ENCODE data around the gene AHI1. TPM values are rescaled to one million over a fixed set of nuclear protein-coding genes. Genes with fewer than 3 reads are reported as not detected.

The AHI1 gene
- total and polyA plus RNA-seq, 12 donors: 4.1 to 19.8 (median 11.9) TPM

GRCh38 chr6:135319819-135320218 lies 177.7 kb downstream of the AHI1 start:
- no peak for ATAC-seq
- DNase-seq: no peak
- intact Hi-C loops (cut with DNase I): no loop called here
- Histone ChIP-seq H3K4me1 (peaks cover 0 to 10% (median 0%) of the 10 kb centered on the region in 9 donors), H3K4me3 (no peak overlapping the region), H3K36me3 (peaks cover 0 to 22% (median 0%) of the 10 kb centered on the region in 9 donors), H3K9me3 (no peaks in the 10 kb centered on the region), H3K27ac (no peak overlapping the region), H3K27me3 (no peaks in the 10 kb centered on the region)
- no peak for TF ChIP-seq CTCF (IDR thresholded peaks at IDR 0.05)
- 77 to 87% methylated on average over 2 of the region's 2 CpGs for WGBS, 2 donors

GRCh38 chr6:135318738-135319469 lies 178.6 kb downstream of the AHI1 start:
- Histone ChIP-seq H3K36me3 (peaks cover 0 to 31% (median 0%) of the 10 kb centered on the region in 9 donors), H3K9me3 (no peaks in the 10 kb centered on the region), H3K4me3 (no peak overlapping the region), H3K27ac (no peak overlapping the region), H3K4me1 (peaks cover 0 to 7% (median 0%) of the 10 kb centered on the region in 9 donors), H3K27me3 (no peaks in the 10 kb centered on the region)
- ATAC-seq (no peak), DNase-seq (no peak)
- intact Hi-C loops (cut with DNase I): no loop called here
- TF ChIP-seq CTCF (IDR thresholded peaks at IDR 0.05): no peak
- 97 to 100% methylated on average over 8 of the region's 8 CpGs for WGBS, 2 donors

GRCh38 chr6:135314543-135314942 lies 183.0 kb downstream of the AHI1 start:
- 95 to 97% methylated on average over 1 of the region's 1 CpG for WGBS, 2 donors

More at GRCh38 chr6:135314543-135314942, 183.0 kb downstream of the AHI1 start:
- no peaks in the 10 kb centered on the region for H3K9me3 ChIP-seq
- DNase-seq (no peak), ATAC-seq (no peak)
- peaks cover 0 to 32% (median 0%) of the 10 kb centered on the region in 9 donors for H3K36me3 ChIP-seq
- TF ChIP-seq CTCF (IDR thresholded peaks at IDR 0.05): no peak
- no peaks in the 10 kb centered on the region for H3K27me3 ChIP-seq
- intact Hi-C loops (cut with DNase I): loop anchor here in 1 of 10 donors (1.0 kb wide), 1 partner anchor 35 kb away; no protein-coding TSS in a partner anchor
- H3K4me1 ChIP-seq: peaks cover 0 to 12% (median 0%) of the 10 kb centered on the region in 9 donors
- no peak overlapping the region for H3K27ac ChIP-seq
- H3K4me3 ChIP-seq: no peak overlapping the region
